Testis (tissue), 3 donors: ENCODE results near the gene RABGAP1L. TPM values are rescaled to one million over a fixed set of nuclear protein-coding genes. Genes with fewer than 3 reads are reported as not detected.

ENCODE experiments used
- DNase-seq: peaks from one replicate; pipeline ENCODE4 v3.0.0-alpha.2; 2019
- H3K27ac ChIP-seq, 2 donors: fragments of 200-600 bp; sonication (generic); one replicate each; pipeline ENCODE4 v1.5.1; 2019
- H3K27me3 ChIP-seq: fragments of 200-600 bp; sonication (generic); one replicate; pipeline ENCODE4 v1.5.1; 2019
- H3K36me3 ChIP-seq: fragments of 200-600 bp; sonication (generic); one replicate; pipeline ENCODE4 v1.5.1; 2017; ENCODE audit warnings: low read depth; ENCODE audit errors: missing control alignments
- H3K4me1 ChIP-seq: fragments of 200-600 bp; sonication (generic); one replicate; pipeline ENCODE4 v1.5.1; 2019
- H3K4me3 ChIP-seq, 2 donors: fragments of 200-600 bp; sonication (generic); one replicate each; pipeline ENCODE4 v1.5.1; 2017 to 2019
- H3K9me3 ChIP-seq: fragments of 200-600 bp; sonication (generic); one replicate; pipeline ENCODE4 v1.5.1; 2017
- CTCF ChIP-seq, 3 experiments: fragments of 450-650 bp in 2 of 3; fragments of 200-600 bp in 1 of 3; sonication (generic) in 1 of 3; IDR thresholded peaks; one replicate each; pipeline ENCODE4 v1.5.1; 2016 to 2019; ENCODE audit warnings: antibody characterized with exemption in 3 of 3, mild to moderate bottlenecking in 2 of 3, moderate library complexity in 1 of 3
- POLR2A ChIP-seq: fragments of 450-650 bp; IDR thresholded peaks from one replicate; pipeline ENCODE4 v1.6.1; 2017; ENCODE audit warnings: antibody characterized with exemption, mild to moderate bottlenecking, moderate library complexity
- WGBS, 2 donors: methylation state at CpG; one replicate each; pipeline ENCODE4 v1.1.5; 2018; 5-methylcytosine and 5-hydroxymethylcytosine counted together
- intact Hi-C: fragments of 100-400 bp; cut with DNase I; formaldehyde crosslinking; loops from one replicate; pipeline ENCODE4 v1.15.1; 2023; ENCODE audit warnings: low total_unique reads
- polyA plus RNA-seq: library from polyadenylated mRNA; stranded (reverse); fragments of 350-450 nt; fragmentation: Illumina TruSeq; extraction: RNeasy Lipid Tissue Mini Kit (QIAGEN cat#74804); gene quantifications from one replicate; pipeline ENCODE4 v1.2.3, GENCODE V29; 2014; ENCODE audit warnings: low read depth, low replicate concordance; ENCODE audit not compliant: insufficient read depth
- total RNA-seq, 2 donors: library from RNA; depleted of rRNA; stranded (reverse); fragments of >200 nt; gene quantifications; one replicate each; pipeline ENCODE4 v1.2.3, GENCODE V29; 2016

RABGAP1L gene
- total and polyA plus RNA-seq, 3 donors from 2014 or later, result 40.5 to 53.1 (median 49.5) TPM

GRCh38 chr1:174874331-174875053 is 715.2 kb downstream of the RABGAP1L start:
- TF ChIP-seq POLR2A, result no peak
- TF ChIP-seq CTCF (IDR thresholded peaks at IDR 0.05), result no peak
- no peaks in the 10 kb centered on the region for H3K27me3 ChIP-seq
- no peaks in the 10 kb centered on the region for H3K4me1 ChIP-seq
- intact Hi-C loops, result no loop called here
- H3K4me3 ChIP-seq, result no peak overlapping the region
- 71 to 73% methylated on average over 11 of the region's 11 CpGs for WGBS, 2 donors
- no peaks in the 10 kb centered on the region for H3K36me3 ChIP-seq
- no peaks in the 10 kb centered on the region for H3K9me3 ChIP-seq
- no peak overlapping the region for H3K27ac ChIP-seq
- DNase-seq, result no peak

- no peak for DNase-seq
- 76 to 93% methylated on average over 4 of the region's 4 CpGs for WGBS, 2 donors
- H3K4me3 ChIP-seq, result no peak overlapping the region
- intact Hi-C loops, result no loop called here
- no peak overlapping the region for H3K27ac ChIP-seq
- no peak for TF ChIP-seq POLR2A
- TF ChIP-seq CTCF (IDR thresholded peaks at IDR 0.05), result no peak
- H3K27me3 ChIP-seq, result no peaks in the 10 kb centered on the region
- H3K9me3 ChIP-seq, result no peaks in the 10 kb centered on the region
- H3K36me3 ChIP-seq, result no peaks in the 10 kb centered on the region
- no peaks in the 10 kb centered on the region for H3K4me1 ChIP-seq
These were observed 716.0 kb downstream of the RABGAP1L start for GRCh38 chr1:174875306-174875705.

- no peak for DNase-seq
- Histone ChIP-seq H3K27ac (no peak overlapping the region), H3K27me3 (no peaks in the 10 kb centered on the region), H3K36me3 (no peaks in the 10 kb centered on the region), H3K4me1 (no peaks in the 10 kb centered on the region), H3K9me3 (no peaks in the 10 kb centered on the region), H3K4me3 (no peak overlapping the region)
- 51 to 58% methylated on average over 4 of the region's 4 CpGs for WGBS, 2 donors
- TF ChIP-seq CTCF (IDR thresholded peaks at IDR 0.05) (no peak), POLR2A (no peak)
- intact Hi-C loops, result no loop called here
These were observed 717.9 kb downstream of the RABGAP1L start for GRCh38 chr1:174877208-174877673.

- Histone ChIP-seq H3K27ac (no peak overlapping the region), H3K4me3 (no peak overlapping the region), H3K36me3 (no peaks in the 10 kb centered on the region), H3K9me3 (no peaks in the 10 kb centered on the region), H3K4me1 (no peaks in the 10 kb centered on the region), H3K27me3 (no peaks in the 10 kb centered on the region)
- WGBS, 2 donors, result 88 to 93% methylated on average over 3 of the region's 3 CpGs
- TF ChIP-seq CTCF (IDR thresholded peaks at IDR 0.05) (no peak), POLR2A (no peak)
- intact Hi-C loops, result no loop called here
- no peak for DNase-seq
These were observed 720.9 kb downstream of the RABGAP1L start for GRCh38 chr1:174880171-174880570.

GRCh38 chr1:174883409-174883808 is 724.1 kb downstream of the RABGAP1L start:
- H3K27me3 ChIP-seq, result no peaks in the 10 kb centered on the region
- H3K36me3 ChIP-seq, result no peaks in the 10 kb centered on the region
- DNase-seq, result no peak
- no peak for TF ChIP-seq POLR2A
- no peak for TF ChIP-seq CTCF (IDR thresholded peaks at IDR 0.05)
- no peak overlapping the region for H3K4me3 ChIP-seq
- H3K9me3 ChIP-seq, result no peaks in the 10 kb centered on the region
- intact Hi-C loops, result no loop called here
- no peaks in the 10 kb centered on the region for H3K4me1 ChIP-seq
- 66 to 83% methylated on average over 1 of the region's 1 CpG for WGBS, 2 donors
- H3K27ac ChIP-seq, result no peak overlapping the region
